Measurements from ENCODE around the gene ALK.

- TF ChIP-seq GATA3 (IDR thresholded peaks at IDR 0.05; ENCODE audit: low read depth, low read length) (no peak), GATA2 (IDR thresholded peaks at IDR 0.05; ENCODE audit: low read depth, low read length) (no peak)
Measured at GRCh38 chr2:29417630-29418029, 503.8 kb downstream of the ALK start.
